CD4-positive, alpha-beta T cell (primary cell): ENCODE results near the gene PCDHA12. TPM values are rescaled to one million over a fixed set of nuclear protein-coding genes. Genes with fewer than 3 reads are reported as not detected.

Experiments used
- ATAC-seq: fragments of 200-7000 bp; cut with Tn5 transposase; one replicate; pipeline ENCODE4 v1.10.0; 2022; ENCODE audit warnings: mild to moderate bottlenecking; ENCODE audit not compliant: poor library complexity
- CTCF ChIA-PET: fragments of 350-600 bp; sonication (Branson Sonifier 250); formaldehyde crosslinking; loops from one replicate; lab custom pipeline; 2021; ENCODE audit warnings: antibody characterized with exemption, inconsistent platforms; lab: Charles Lee
- POLR2A ChIA-PET: fragments of 350-600 bp; sonication (Branson Sonifier 250); formaldehyde crosslinking; loops from one replicate; lab custom pipeline; 2021; ENCODE audit warnings: antibody characterized with exemption, inconsistent platforms; lab: Charles Lee
- DNase-seq, 14 experiments: peaks; one replicate each; pipeline ENCODE4 v3.0.0-alpha.2; 2013 to 2020; ENCODE audit warnings: mixed read lengths in 2 of 14
- H3K27ac ChIP-seq, 2 donors: one replicate each; pipeline versions ENCODE4 v1.5.1 to v1.7.0; 2013; ENCODE audit warnings: low read length in 2 of 2, low read depth in 1 of 2, mild to moderate bottlenecking in 1 of 2
- H3K27me3 ChIP-seq, 2 experiments: 1 replicate in 1 of 2; 2 replicates in 1 of 2; pipeline versions ENCODE4 v1.6.1 to v1.7.0; 2013; ENCODE audit warnings: low read length in 2 of 2, control low read depth in 1 of 2, mild to moderate bottlenecking in 1 of 2, moderate library complexity in 1 of 2; ENCODE audit not compliant: insufficient read depth in 2 of 2, control insufficient read depth in 1 of 2
- H3K36me3 ChIP-seq: one replicate; pipeline ENCODE4 v1.6.1; 2013; ENCODE audit warnings: low read length, control low read depth; ENCODE audit not compliant: insufficient read depth
- H3K4me1 ChIP-seq: one replicate; pipeline ENCODE4 v1.6.1; 2013; ENCODE audit warnings: low read length, control low read depth; ENCODE audit not compliant: insufficient read depth
- H3K4me3 ChIP-seq: one replicate; pipeline ENCODE4 v1.5.1; 2013; ENCODE audit warnings: mild to moderate bottlenecking, low read length, moderate library complexity
- H3K9me3 ChIP-seq, 2 experiments: 1 replicate in 1 of 2; 2 replicates in 1 of 2; pipeline versions ENCODE4 v1.6.1 to v1.7.0; 2013; ENCODE audit warnings: low read length in 2 of 2, mild to moderate bottlenecking in 2 of 2, control low read depth in 1 of 2, moderate library complexity in 1 of 2; ENCODE audit not compliant: control insufficient read depth in 1 of 2, insufficient read depth in 1 of 2
- H3K27ac Mint-ChIP-seq: one replicate; pipeline ENCODE4 v1.8.0; 2020; ENCODE audit warnings: mixed read lengths
- H3K27me3 Mint-ChIP-seq: one replicate; pipeline ENCODE4 v1.8.0; 2021; ENCODE audit warnings: mixed read lengths
- H3K36me3 Mint-ChIP-seq: one replicate; pipeline ENCODE4 v1.8.0; 2021; ENCODE audit warnings: low read depth, mixed read lengths
- H3K4me1 Mint-ChIP-seq: one replicate; pipeline ENCODE4 v1.8.0; 2021; ENCODE audit warnings: low read depth, mixed read lengths
- H3K4me3 Mint-ChIP-seq: one replicate; pipeline ENCODE4 v1.8.0; 2020; ENCODE audit warnings: mild to moderate bottlenecking, mixed read lengths
- H3K9me3 Mint-ChIP-seq: one replicate; pipeline ENCODE4 v1.8.0; 2020; ENCODE audit warnings: mixed read lengths
- intact Hi-C, 2 experiments: fragments of 100-400 bp; cut with DNase I in 1 of 2; cut with micrococcal nuclease in 1 of 2; formaldehyde crosslinking; loops; one replicate each; pipeline versions ENCODE4 v1.15.1 to v1.9.0; 2023 to 2025; cut with DNase I, micrococcal nuclease
- total RNA-seq, 174 experiments: library from RNA in 2 of 174; stranded (reverse) in 2 of 174; gene quantifications; one replicate each; pipeline ENCODE4 v1.2.3 and lab custom pipeline; 2021 to 2026
- TF ChIP-seq, protein P1 (sequence below): fragments of 200-600 bp; IDR thresholded peaks from one replicate; pipeline ENCODE4 v1.8.0; 2022; ENCODE audit warnings: antibody characterized with exemption, mild to moderate bottlenecking

The PCDHA12 gene
- total RNA-seq, 2 experiments from 2014 or later = not detected

DNA sequence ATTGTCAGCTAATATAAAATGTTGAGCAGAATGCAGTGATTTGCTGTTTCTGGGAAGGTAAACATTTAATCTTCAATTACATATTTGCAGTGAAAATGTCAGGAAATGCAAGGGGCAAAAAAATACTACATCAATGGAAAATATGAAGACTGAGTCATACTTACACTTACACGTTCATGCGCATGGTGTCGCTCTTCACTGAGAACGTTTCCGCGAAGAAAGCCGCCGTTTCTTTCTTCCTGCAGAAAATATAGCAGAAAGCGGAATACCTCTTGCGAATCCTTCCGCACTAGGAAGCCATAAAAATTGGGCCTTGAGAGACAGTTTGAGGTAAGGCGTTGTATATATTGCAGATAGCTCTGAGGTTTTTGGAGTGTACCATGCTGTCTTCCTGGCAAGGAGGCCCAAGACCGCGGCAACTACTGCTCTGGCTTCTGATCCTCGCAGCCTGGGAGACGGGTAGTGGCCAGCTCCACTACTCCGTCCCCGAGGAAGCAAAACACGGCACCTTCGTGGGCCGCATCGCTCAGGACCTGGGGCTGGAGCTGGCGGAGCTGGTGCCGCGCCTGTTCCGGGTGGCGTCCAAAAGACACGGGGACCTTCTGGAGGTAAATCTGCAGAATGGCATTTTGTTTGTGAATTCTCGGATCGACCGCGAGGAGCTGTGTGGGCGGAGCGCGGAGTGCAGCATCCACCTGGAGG, 6.9 kb downstream of the PCDHA12 start, which contains the start of gene PCDHA13:
TSS of gene PCDHA13 (plus strand) at position 236 of the 702 bp plus-strand sequence. CDS start at position 381, 145 bp downstream.
- Mint-ChIP-seq H3K4me3 (no peak within 1 kb of the TSS), H3K9me3 (peaks cover 15% of the 10 kb centered on the region), H3K27me3 (peaks cover 56% of the 10 kb centered on the region), H3K36me3 (peaks cover 15% of the 10 kb centered on the region), H3K27ac (no peak within 1 kb of the TSS), H3K4me1 (no peaks in the 10 kb centered on the region)
- H3K4me1 ChIP-seq = no peaks in the 10 kb centered on the region
- DNase-seq (no peak), ATAC-seq (no peak)
- ChIA-PET POLR2A (no interaction called here), CTCF (no interaction called here)
- TF ChIP-seq, protein P1, sequence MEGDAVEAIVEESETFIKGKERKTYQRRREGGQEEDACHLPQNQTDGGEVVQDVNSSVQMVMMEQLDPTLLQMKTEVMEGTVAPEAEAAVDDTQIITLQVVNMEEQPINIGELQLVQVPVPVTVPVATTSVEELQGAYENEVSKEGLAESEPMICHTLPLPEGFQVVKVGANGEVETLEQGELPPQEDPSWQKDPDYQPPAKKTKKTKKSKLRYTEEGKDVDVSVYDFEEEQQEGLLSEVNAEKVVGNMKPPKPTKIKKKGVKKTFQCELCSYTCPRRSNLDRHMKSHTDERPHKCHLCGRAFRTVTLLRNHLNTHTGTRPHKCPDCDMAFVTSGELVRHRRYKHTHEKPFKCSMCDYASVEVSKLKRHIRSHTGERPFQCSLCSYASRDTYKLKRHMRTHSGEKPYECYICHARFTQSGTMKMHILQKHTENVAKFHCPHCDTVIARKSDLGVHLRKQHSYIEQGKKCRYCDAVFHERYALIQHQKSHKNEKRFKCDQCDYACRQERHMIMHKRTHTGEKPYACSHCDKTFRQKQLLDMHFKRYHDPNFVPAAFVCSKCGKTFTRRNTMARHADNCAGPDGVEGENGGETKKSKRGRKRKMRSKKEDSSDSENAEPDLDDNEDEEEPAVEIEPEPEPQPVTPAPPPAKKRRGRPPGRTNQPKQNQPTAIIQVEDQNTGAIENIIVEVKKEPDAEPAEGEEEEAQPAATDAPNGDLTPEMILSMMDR = no peak
- intact Hi-C loops = no loop called here
- H3K36me3 ChIP-seq = no peaks in the 10 kb centered on the region
- peaks cover 14 to 39% of the 10 kb centered on the region in 2 experiments for H3K9me3 ChIP-seq
- no peak within 1 kb of the TSS for H3K27ac ChIP-seq
- H3K4me3 ChIP-seq = no peak within 1 kb of the TSS
- peaks cover 13 to 14% of the 10 kb centered on the region in 2 experiments for H3K27me3 ChIP-seq

DNA sequence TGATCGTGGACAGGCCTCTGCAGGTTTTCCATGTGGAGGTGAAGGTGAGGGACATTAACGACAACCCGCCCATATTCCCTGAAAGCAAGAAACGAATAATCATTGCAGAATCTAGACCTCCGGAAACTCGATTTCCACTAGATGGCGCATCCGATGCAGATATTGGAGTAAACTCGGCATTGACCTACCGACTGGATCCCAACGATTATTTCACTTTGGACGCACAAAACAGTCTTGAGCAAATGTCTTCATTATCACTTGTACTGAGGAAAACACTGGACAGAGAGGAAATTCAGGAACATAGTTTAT, 7.4 kb downstream of the PCDHA12 start:
- ChIA-PET CTCF (no interaction called here), POLR2A (no interaction called here)
- Histone ChIP-seq H3K9me3 (peaks cover 14 to 34% of the 10 kb centered on the region in 2 experiments), H3K36me3 (no peaks in the 10 kb centered on the region), H3K4me3 (no peak overlapping the region), H3K4me1 (no peaks in the 10 kb centered on the region), H3K27me3 (peaks cover 13 to 14% of the 10 kb centered on the region in 2 experiments), H3K27ac (no peak overlapping the region)
- no peak for ATAC-seq
- H3K4me1 Mint-ChIP-seq = no peaks in the 10 kb centered on the region
- H3K9me3 Mint-ChIP-seq = peaks cover 18% of the 10 kb centered on the region
- no peak for DNase-seq
- peaks cover 18% of the 10 kb centered on the region for H3K36me3 Mint-ChIP-seq
- H3K27ac Mint-ChIP-seq = no peak overlapping the region
- intact Hi-C loops = no loop called here
- no peak overlapping the region for H3K4me3 Mint-ChIP-seq
- H3K27me3 Mint-ChIP-seq = peaks cover 59% of the 10 kb centered on the region
- TF ChIP-seq, protein P1 = no peak

DNA sequence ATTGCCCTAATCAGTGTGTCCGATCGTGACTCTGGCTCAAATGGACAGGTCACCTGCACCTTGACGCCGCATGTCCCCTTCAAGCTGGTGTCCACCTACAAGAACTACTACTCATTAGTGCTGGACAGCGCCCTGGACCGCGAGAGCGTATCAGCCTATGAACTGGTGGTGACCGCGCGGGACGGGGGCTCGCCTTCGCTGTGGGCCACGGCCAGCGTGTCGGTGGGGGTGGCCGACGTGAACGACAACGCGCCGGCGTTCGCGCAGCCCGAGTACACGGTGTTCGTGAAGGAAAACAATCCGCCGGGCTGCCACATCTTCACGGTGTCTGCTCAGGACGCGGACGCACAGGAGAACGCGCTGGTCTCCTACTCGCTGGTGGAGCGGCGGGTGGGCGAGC, 8.3 kb downstream of the PCDHA12 start:
- Histone ChIP-seq H3K9me3 (peaks cover 14 to 33% of the 10 kb centered on the region in 2 experiments), H3K4me1 (no peaks in the 10 kb centered on the region), H3K36me3 (no peaks in the 10 kb centered on the region), H3K27me3 (peaks cover 12 to 14% of the 10 kb centered on the region in 2 experiments), H3K4me3 (no peak overlapping the region), H3K27ac (no peak overlapping the region)
- no peaks in the 10 kb centered on the region for H3K4me1 Mint-ChIP-seq
- H3K4me3 Mint-ChIP-seq = no peak overlapping the region
- intact Hi-C loops = no loop called here
- peaks cover 59% of the 10 kb centered on the region for H3K27me3 Mint-ChIP-seq
- no peak for DNase-seq
- no peak for ATAC-seq
- H3K9me3 Mint-ChIP-seq = peaks cover 18% of the 10 kb centered on the region
- no peak overlapping the region for H3K27ac Mint-ChIP-seq
- POLR2A ChIA-PET = no interaction called here
- H3K36me3 Mint-ChIP-seq = peaks cover 19% of the 10 kb centered on the region
- TF ChIP-seq, protein P1 = no peak
- CTCF ChIA-PET = no interaction called here
